Fibroblast of lung (primary cell): ENCODE measurements around the gene MFN2. TPM values are rescaled to one million over a fixed set of nuclear protein-coding genes. Genes with fewer than 3 reads are reported as not detected.

Experiments
- DNase-seq, 2 donors: peaks; one replicate each; pipeline versions ENCODE4 v3.0.0 to v3.0.0-alpha.2; 2010; ENCODE audit warnings: low read depth in 2 of 2
- H2AFZ ChIP-seq: 2 replicates; pipeline ENCODE4 v1.5.1; 2012; ENCODE audit warnings: low read length, control low read depth, inconsistent platforms
- H3K27ac ChIP-seq: 2 replicates; pipeline ENCODE4 v1.5.1; 2011; ENCODE audit warnings: low read length, control low read depth; ENCODE audit not compliant: insufficient read depth
- H3K27me3 ChIP-seq: 2 replicates; pipeline ENCODE4 v1.5.1; 2011; ENCODE audit warnings: mild to moderate bottlenecking, low read length; ENCODE audit not compliant: control insufficient read depth, insufficient read depth
- H3K36me3 ChIP-seq: 2 replicates; pipeline ENCODE4 v1.5.1; 2011; ENCODE audit warnings: low read length; ENCODE audit not compliant: control insufficient read depth, insufficient read depth
- H3K4me1 ChIP-seq: 2 replicates; pipeline ENCODE4 v1.5.1; 2011; ENCODE audit warnings: low read length; ENCODE audit not compliant: control insufficient read depth, insufficient read depth; ENCODE audit errors: extremely low read depth
- H3K4me2 ChIP-seq: 2 replicates; pipeline ENCODE4 v1.5.1; 2011; ENCODE audit warnings: low read length, control low read depth; ENCODE audit not compliant: insufficient read depth; ENCODE audit errors: extremely low read depth
- H3K4me3 ChIP-seq, 4 experiments: fragments of 200-600 bp in 1 of 4; sonication (generic) in 1 of 4; replicated peaks in 1 of 4; 2 replicates each; pipeline ENCODE4 v1.5.1; 2011 to 2016; ENCODE audit warnings: low read length in 4 of 4, low read depth in 3 of 4, mild to moderate bottlenecking in 3 of 4, control low read depth in 2 of 4, inconsistent platforms in 1 of 4, mixed read lengths in 1 of 4; ENCODE audit not compliant: insufficient read depth in 1 of 4; ENCODE audit errors: control extremely low read depth in 1 of 4
- H3K79me2 ChIP-seq: 2 replicates; pipeline ENCODE4 v1.5.1; 2012; ENCODE audit warnings: mild to moderate bottlenecking, low read length, inconsistent platforms; ENCODE audit not compliant: control insufficient read depth, insufficient read depth
- H3K9ac ChIP-seq: 2 replicates; pipeline ENCODE4 v1.5.1; 2011; ENCODE audit warnings: mild to moderate bottlenecking, low read length, control low read depth; ENCODE audit not compliant: insufficient read depth
- H3K9me3 ChIP-seq: 2 replicates; pipeline ENCODE4 v1.5.1; 2012; ENCODE audit warnings: low read depth, low read length; ENCODE audit not compliant: control insufficient read depth, insufficient read depth
- H4K20me1 ChIP-seq: 2 replicates; pipeline ENCODE4 v1.5.1; 2011; ENCODE audit warnings: low read length; ENCODE audit not compliant: control insufficient read depth, insufficient read depth; ENCODE audit errors: extremely low read depth
- EZH2 ChIP-seq: IDR thresholded peaks from 2 replicates; pipeline ENCODE4 v1.5.1; 2012; ENCODE audit warnings: low read length, control low read depth, mild to moderate bottlenecking; ENCODE audit errors: missing control alignments
- polyA minus RNA-seq: library from RNA; depleted of rRNA, polyadenylated mRNA; stranded (reverse); fragments of >200 nt; gene quantifications from 2 replicates; pipeline ENCODE4 v1.2.3, GENCODE V29; 2011; ENCODE audit warnings: low replicate concordance
- polyA plus RNA-seq, 2 donors: library from polyadenylated mRNA; depleted of rRNA in 1 of 2; stranded (reverse) in 1 of 2; unstranded in 1 of 2; fragments of >200 nt; gene quantifications; 2 replicates each; pipeline ENCODE4 v1.2.1, GENCODE V29; 2011 to 2012; ENCODE audit warnings: missing spikeins in 1 of 2
- total RNA-seq: library from RNA; depleted of rRNA; stranded (reverse); fragments of >200 nt; gene quantifications from 2 replicates; pipeline ENCODE4 v1.2.1, GENCODE V29; 2014
- TF ChIP-seq, protein P1 (sequence below), 2 donors: IDR thresholded peaks in 1 of 2; conservative IDR thresholded peaks in 1 of 2; 1 replicate in 1 of 2; 2 replicates in 1 of 2; pipeline ENCODE4 v1.5.1; 2011 to 2012; ENCODE audit warnings: low read length in 2 of 2, control low read depth in 1 of 2, inconsistent platforms in 1 of 2, low read depth in 1 of 2, mild to moderate bottlenecking in 1 of 2

The MFN2 gene
- total RNA-seq (40.8 and 52.5 TPM in 2 replicates), polyA plus RNA-seq (50.6 and 68.7 TPM in 2 replicates), polyA minus RNA-seq (106 and 147 TPM in 2 replicates)
- polyA plus RNA-seq (2012): 70.7 and 79.3 TPM in 2 replicates

GRCh38 chr1:11979851-11980675, at the start of gene MFN2:
TSS of gene MFN2 (plus strand) at chr1:11980444. CDS start at chr1:11989169, 8,725 bp downstream.
- Histone ChIP-seq H3K4me2 (peak within 1 kb of the TSS; percentile 98), H3K9me3 (no peaks in the 10 kb centered on the region), H3K36me3 (peaks cover 6% of the 10 kb centered on the region), H4K20me1 (no peaks in the 10 kb centered on the region), H2AFZ (peak within 1 kb of the TSS; percentile 61), H3K4me3 (peak within 1 kb of the TSS; percentile 80 to 98 (median 94)), H3K4me1 (peaks cover 16% of the 10 kb centered on the region), H3K9ac (peak within 1 kb of the TSS; percentile 74), H3K79me2 (peaks cover 26% of the 10 kb centered on the region), H3K27ac (peak within 1 kb of the TSS; percentile 87), H3K27me3 (no peaks in the 10 kb centered on the region)
- peak; percentile 96 to 97 for DNase-seq
- TF ChIP-seq, protein P1, sequence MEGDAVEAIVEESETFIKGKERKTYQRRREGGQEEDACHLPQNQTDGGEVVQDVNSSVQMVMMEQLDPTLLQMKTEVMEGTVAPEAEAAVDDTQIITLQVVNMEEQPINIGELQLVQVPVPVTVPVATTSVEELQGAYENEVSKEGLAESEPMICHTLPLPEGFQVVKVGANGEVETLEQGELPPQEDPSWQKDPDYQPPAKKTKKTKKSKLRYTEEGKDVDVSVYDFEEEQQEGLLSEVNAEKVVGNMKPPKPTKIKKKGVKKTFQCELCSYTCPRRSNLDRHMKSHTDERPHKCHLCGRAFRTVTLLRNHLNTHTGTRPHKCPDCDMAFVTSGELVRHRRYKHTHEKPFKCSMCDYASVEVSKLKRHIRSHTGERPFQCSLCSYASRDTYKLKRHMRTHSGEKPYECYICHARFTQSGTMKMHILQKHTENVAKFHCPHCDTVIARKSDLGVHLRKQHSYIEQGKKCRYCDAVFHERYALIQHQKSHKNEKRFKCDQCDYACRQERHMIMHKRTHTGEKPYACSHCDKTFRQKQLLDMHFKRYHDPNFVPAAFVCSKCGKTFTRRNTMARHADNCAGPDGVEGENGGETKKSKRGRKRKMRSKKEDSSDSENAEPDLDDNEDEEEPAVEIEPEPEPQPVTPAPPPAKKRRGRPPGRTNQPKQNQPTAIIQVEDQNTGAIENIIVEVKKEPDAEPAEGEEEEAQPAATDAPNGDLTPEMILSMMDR (conservative IDR thresholded peaks at IDR 0.05 in 1 of 2, IDR thresholded peaks at IDR 0.05 in 1 of 2; ENCODE audit: low read depth in 1 of 2, low read length in 2 of 2): no peak
- no peak for TF ChIP-seq EZH2

GRCh38 chr1:11930571-11931445, 49.4 kb upstream of the MFN2 start:
- peak overlapping the region; percentile 39 for H3K27ac ChIP-seq
- peak overlapping the region; percentile 36 for H2AFZ ChIP-seq
- peaks cover 9% of the 10 kb centered on the region for H3K79me2 ChIP-seq
- H3K36me3 ChIP-seq: no peaks in the 10 kb centered on the region
- no peaks in the 10 kb centered on the region for H3K27me3 ChIP-seq
- H3K4me3 ChIP-seq: no peak overlapping the region
- TF ChIP-seq EZH2: no peak
- TF ChIP-seq, protein P1 (conservative IDR thresholded peaks at IDR 0.05 in 1 of 2, IDR thresholded peaks at IDR 0.05 in 1 of 2; ENCODE audit: low read depth in 1 of 2, low read length in 2 of 2): no peak
- H3K9me3 ChIP-seq: no peaks in the 10 kb centered on the region
- H3K4me2 ChIP-seq: no peak overlapping the region
- no peak overlapping the region for H3K9ac ChIP-seq
- peaks cover 16% of the 10 kb centered on the region for H3K4me1 ChIP-seq
- no peaks in the 10 kb centered on the region for H4K20me1 ChIP-seq
- peak; percentile 32 to 63 for DNase-seq

- Histone ChIP-seq H3K4me1 (peaks cover 16% of the 10 kb centered on the region), H3K36me3 (no peaks in the 10 kb centered on the region), H3K4me2 (no peak overlapping the region), H3K27me3 (no peaks in the 10 kb centered on the region), H3K9me3 (no peaks in the 10 kb centered on the region), H4K20me1 (no peaks in the 10 kb centered on the region), H3K27ac (no peak overlapping the region), H3K9ac (no peak overlapping the region), H3K4me3 (no peak overlapping the region), H2AFZ (no peak overlapping the region), H3K79me2 (peaks cover 13% of the 10 kb centered on the region)
- TF ChIP-seq, protein P1 (conservative IDR thresholded peaks at IDR 0.05 in 1 of 2, IDR thresholded peaks at IDR 0.05 in 1 of 2; ENCODE audit: low read depth in 1 of 2, low read length in 2 of 2): no peak
- TF ChIP-seq EZH2: no peak
- DNase-seq: no peak
Measured at GRCh38 chr1:11931845-11932244, 48.4 kb upstream of the MFN2 start.
